Keratinocyte (primary cell): ENCODE results near the gene SMCO1. TPM values are rescaled to one million over a fixed set of nuclear protein-coding genes. Genes with fewer than 3 reads are reported as not detected.

Source experiments
- DNase-seq: peaks from one replicate; pipeline ENCODE4 v3.0.0-alpha.2; 2011; ENCODE audit warnings: low read depth, missing footprints, low spot score
- FAIRE-seq: peaks from 2 replicates; lab custom pipeline; 2011; peaks lifted over from hg19 to GRCh38; lab: Jason Lieb, UNC
- H2AFZ ChIP-seq: 2 replicates; pipeline ENCODE4 v1.6.0; 2012; ENCODE audit warnings: low read length, control low read depth, inconsistent platforms; ENCODE audit not compliant: control insufficient read depth
- H3K27ac ChIP-seq: 2 replicates; pipeline ENCODE4 v1.5.1; 2011; ENCODE audit warnings: low read length; ENCODE audit not compliant: control insufficient read depth, insufficient read depth
- H3K27me3 ChIP-seq: 3 replicates; pipeline ENCODE4 v1.6.0; 2011; ENCODE audit warnings: low read length; ENCODE audit not compliant: control insufficient read depth, insufficient read depth; ENCODE audit errors: extremely low read depth
- H3K36me3 ChIP-seq, 2 experiments: 2 replicates in 1 of 2; 3 replicates in 1 of 2; pipeline ENCODE4 v1.5.1; 2011; ENCODE audit warnings: low read length in 2 of 2, mild to moderate bottlenecking in 1 of 2; ENCODE audit not compliant: control insufficient read depth in 2 of 2, insufficient read depth in 2 of 2; ENCODE audit errors: extremely low read depth in 1 of 2
- H3K4me1 ChIP-seq: 3 replicates; pipeline ENCODE4 v1.5.1; 2011; ENCODE audit warnings: low read length; ENCODE audit not compliant: control insufficient read depth, insufficient read depth; ENCODE audit errors: extremely low read depth
- H3K4me2 ChIP-seq: 3 replicates; pipeline ENCODE4 v1.6.0; 2011; ENCODE audit warnings: low read depth, low read length; ENCODE audit not compliant: control insufficient read depth, insufficient read depth; ENCODE audit errors: extremely low read depth
- H3K4me3 ChIP-seq, 3 experiments: fragments of 200-600 bp in 1 of 3; sonication (generic) in 1 of 3; 2 replicates in 2 of 3; 3 replicates in 1 of 3; pipeline ENCODE4 v1.5.1; 2011 to 2016; ENCODE audit warnings: low read length in 3 of 3, mild to moderate bottlenecking in 3 of 3, control low read depth in 2 of 3, inconsistent platforms in 1 of 3, low read depth in 1 of 3, mixed read lengths in 1 of 3, mixed run types in 1 of 3, moderate library complexity in 1 of 3; ENCODE audit not compliant: control insufficient read depth in 2 of 3, insufficient read depth in 2 of 3; ENCODE audit errors: extremely low read depth in 1 of 3
- H3K79me2 ChIP-seq: 2 replicates; pipeline ENCODE4 v1.6.0; 2012; ENCODE audit warnings: low read length; ENCODE audit not compliant: control insufficient read depth, insufficient read depth
- H3K9ac ChIP-seq: 3 replicates; pipeline ENCODE4 v1.6.0; 2011; ENCODE audit warnings: low read length; ENCODE audit not compliant: control insufficient read depth, insufficient read depth; ENCODE audit errors: extremely low read depth
- H3K9me1 ChIP-seq: 3 replicates; pipeline ENCODE4 v1.6.0; 2011; ENCODE audit warnings: low read length; ENCODE audit not compliant: control insufficient read depth, insufficient read depth; ENCODE audit errors: extremely low read depth
- H3K9me3 ChIP-seq: 2 replicates; pipeline ENCODE4 v1.5.1; 2012; ENCODE audit warnings: low read depth, low read length; ENCODE audit not compliant: control insufficient read depth
- H4K20me1 ChIP-seq: 3 replicates; pipeline ENCODE4 v1.6.0; 2011; ENCODE audit warnings: low read length; ENCODE audit not compliant: control insufficient read depth, insufficient read depth; ENCODE audit errors: extremely low read depth
- CTCF ChIP-seq, 3 experiments: IDR thresholded peaks in 1 of 3; conservative IDR thresholded peaks in 1 of 3; optimal IDR thresholded peaks in 1 of 3; 2 replicates in 2 of 3; 3 replicates in 1 of 3; pipeline versions ENCODE3 to v1.5.1; 2011; ENCODE audit warnings: low read length in 3 of 3, mild to moderate bottlenecking in 3 of 3, moderate library complexity in 2 of 3, control low read depth in 1 of 3, inconsistent platforms in 1 of 3; ENCODE audit not compliant: insufficient read depth in 2 of 3; ENCODE audit errors: extremely low read depth in 1 of 3
- EZH2 ChIP-seq: IDR thresholded peaks from one replicate; pipeline ENCODE4 v1.6.1; 2012; ENCODE audit warnings: inconsistent platforms, mild to moderate bottlenecking, low read length, moderate library complexity
- dilution Hi-C: fragments of 300-500 bp; cut with MboI; formaldehyde crosslinking; loops from one replicate; pipeline ENCODE4 v1.7.0; 2020; ENCODE audit warnings: low sequenced_read_pairs; ENCODE audit not compliant: extremely low pct_ligation_motif_present
- polyA minus RNA-seq, 3 experiments: library from RNA; depleted of rRNA, polyadenylated mRNA; stranded (reverse); fragments of >200 nt; gene quantifications; 1 replicate in 1 of 3; 2 replicates in 1 of 3; 3 replicates in 1 of 3; pipeline ENCODE4 v1.2.3, GENCODE V29; 2011
- polyA plus RNA-seq, 5 experiments: library from polyadenylated mRNA; depleted of rRNA in 3 of 5; stranded (reverse) in 3 of 5; stranded (forward) in 1 of 5; unstranded in 1 of 5; fragments of >200 nt; gene quantifications; 1 replicate in 1 of 5; 2 replicates in 3 of 5; 3 replicates in 1 of 5; pipeline versions ENCODE4 v1.2.1 to v1.2.3, GENCODE V29; 2011 to 2012; ENCODE audit warnings: missing spikeins in 2 of 5, low read depth in 1 of 5, low replicate concordance in 1 of 5

Gene SMCO1
- polyA plus RNA-seq (not detected in 3 replicates), polyA minus RNA-seq (not detected in 3 replicates)
- polyA plus RNA-seq (2011; ENCODE audit: low read depth): not detected
- not detected in 2 replicates for polyA plus RNA-seq (2011; cell fraction: cytosol; rRNA removed)
- polyA plus RNA-seq (2011; cell fraction: nucleus; rRNA removed): not detected in 2 replicates
- polyA plus RNA-seq (2012; ENCODE audit: low replicate concordance): not detected in 2 replicates
- not detected for polyA minus RNA-seq (2011; cell fraction: cytosol; rRNA and poly(A)+ RNA removed)
- not detected in 2 replicates for polyA minus RNA-seq (2011; cell fraction: nucleus; rRNA and poly(A)+ RNA removed)

GRCh38 chr3:196514913-196515621 lies at the start of gene SMCO1:
SMCO1 (minus strand) TSS chr3:196515346; CDS start chr3:196515209, 137 bp downstream.
- Histone ChIP-seq H3K4me1 (peaks cover 6% of the 10 kb centered on the region), H3K9me3 (peaks cover 8% of the 10 kb centered on the region), H3K4me3 (no peak within 1 kb of the TSS), H3K79me2 (no peaks in the 10 kb centered on the region), H3K27ac (no peak within 1 kb of the TSS), H3K36me3 (no peaks in the 10 kb centered on the region), H3K4me2 (no peak within 1 kb of the TSS), H3K27me3 (no peaks in the 10 kb centered on the region), H3K9me1 (no peaks in the 10 kb centered on the region), H4K20me1 (no peaks in the 10 kb centered on the region), H2AFZ (no peak within 1 kb of the TSS), H3K9ac (no peak within 1 kb of the TSS)
- FAIRE-seq: no peak
- TF ChIP-seq CTCF (optimal IDR thresholded peaks at IDR 0.05 in 1 of 3, IDR thresholded peaks at IDR 0.05 in 1 of 3, conservative IDR thresholded peaks at IDR 0.05 in 1 of 3; ENCODE audit: extremely low read depth in 1 of 3, insufficient read depth in 2 of 3, low read length in 3 of 3): no peak
- no peak for TF ChIP-seq EZH2
- dilution Hi-C loops: loop anchor here (25.0 kb wide), 1 partner anchor 253 kb away; no protein-coding TSS in a partner anchor
- no peak for DNase-seq

GRCh38 chr3:196563721-196564225 lies 48.6 kb upstream of the SMCO1 start:
- Histone ChIP-seq H3K27me3 (no peaks in the 10 kb centered on the region), H3K79me2 (peaks cover 28% of the 10 kb centered on the region), H3K36me3 (peaks cover 6 to 8% of the 10 kb centered on the region in 2 experiments), H3K9me1 (no peaks in the 10 kb centered on the region), H3K27ac (peak overlapping the region; percentile 78), H2AFZ (no peak overlapping the region), H3K4me1 (peaks cover 25% of the 10 kb centered on the region), H3K9ac (peak overlapping the region; percentile 5), H4K20me1 (no peaks in the 10 kb centered on the region), H3K4me3 (peak overlapping the region in 1 of 3 experiments; percentile 39), H3K9me3 (no peaks in the 10 kb centered on the region), H3K4me2 (peak overlapping the region; percentile 47)
- DNase-seq (peak; percentile 4), FAIRE-seq (no peak)
- dilution Hi-C loops: no loop called here
- TF ChIP-seq EZH2 (no peak), CTCF (optimal IDR thresholded peaks at IDR 0.05 in 1 of 3, IDR thresholded peaks at IDR 0.05 in 1 of 3, conservative IDR thresholded peaks at IDR 0.05 in 1 of 3; ENCODE audit: extremely low read depth in 1 of 3, insufficient read depth in 2 of 3, low read length in 3 of 3) (no peak)
